NCI-H1048 (cell line): Measurements from ENCODE around the gene ACACA.

Source experiments
- DNase-seq: peaks from one replicate; lab custom pipeline; 2025; lab: John Stamatoyannopoulos, UW

Gene ACACA

GRCh38 chr17:37131669-37132611 is 274.7 kb downstream of the ACACA start:
- DNase-seq: no peak

- no peak for DNase-seq
Observed at GRCh38 chr17:37130984-37131446, 275.6 kb downstream of the ACACA start.

GRCh38 chr17:37124821-37125173 is 281.8 kb downstream of the ACACA start:
- no peak for DNase-seq

- DNase-seq: no peak
Observed at GRCh38 chr17:37123941-37124820, 282.5 kb downstream of the ACACA start.

- no peak for DNase-seq
Observed at GRCh38 chr17:37123386-37123785, 283.2 kb downstream of the ACACA start.

- no peak for DNase-seq
Observed at GRCh38 chr17:37121616-37122015, 285.0 kb downstream of the ACACA start.

GRCh38 chr17:37118366-37119137 is 288.1 kb downstream of the ACACA start:
- no peak for DNase-seq

- DNase-seq: no peak
Observed at GRCh38 chr17:37117373-37118142, 289.1 kb downstream of the ACACA start.

- no peak for DNase-seq
Observed at GRCh38 chr17:37116671-37117185, 289.9 kb downstream of the ACACA start.

- DNase-seq: no peak
Observed at GRCh38 chr17:37111329-37111728, 295.3 kb downstream of the ACACA start.

GRCh38 chr17:37110746-37111145 is 295.9 kb downstream of the ACACA start:
- DNase-seq: no peak

- no peak for DNase-seq
Observed at GRCh38 chr17:37109731-37110710, 296.6 kb downstream of the ACACA start.

GRCh38 chr17:37109106-37109505 is 297.5 kb downstream of the ACACA start:
- no peak for DNase-seq

GRCh38 chr17:37107406-37108083 is 299.1 kb downstream of the ACACA start:
- no peak for DNase-seq

- DNase-seq: no peak
Observed at GRCh38 chr17:37106049-37106448, 300.6 kb downstream of the ACACA start.

GRCh38 chr17:37103231-37103630 is 303.4 kb downstream of the ACACA start:
- no peak for DNase-seq

GRCh38 chr17:37101306-37101705 is 305.3 kb downstream of the ACACA start:
- DNase-seq: no peak

- no peak for DNase-seq
Observed at GRCh38 chr17:37100231-37100630, 306.4 kb downstream of the ACACA start.
